Measurements from ENCODE around the gene PDE4D. TPM values are rescaled to one million over a fixed set of nuclear protein-coding genes. Genes with fewer than 3 reads are reported as not detected.

The PDE4D gene
- total and polyA plus RNA-seq, 10 of the 15 experiments (the other 5 are each of a cell fraction or from before 2014, with no cell fraction given) = 0.87 to 4.1 (median 2.2) TPM

DNA sequence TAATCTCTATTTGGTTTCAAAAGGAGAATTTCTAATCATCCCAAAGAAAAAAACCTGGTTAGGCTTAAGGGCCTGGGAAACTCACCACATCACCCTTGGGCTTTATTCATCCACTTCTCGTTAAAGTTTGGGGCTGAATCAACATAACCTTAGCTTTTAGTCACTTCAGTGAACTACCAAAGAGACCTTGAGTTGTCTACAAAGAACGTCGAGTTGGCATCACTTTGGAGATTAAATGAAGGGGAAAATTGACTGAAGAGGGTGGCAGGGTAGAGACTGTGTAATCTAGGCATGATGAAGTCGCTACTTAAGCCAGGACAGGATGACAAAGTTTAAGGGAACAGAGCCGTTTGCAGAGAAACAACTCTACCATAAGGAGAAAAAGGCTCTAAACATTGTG is 969.2 kb downstream of the PDE4D start (continued):
- TF ChIP-seq E4F1 (IDR thresholded peaks at IDR 0.05; ENCODE audit: borderline replicate concordance, partially characterized antibody) = no peak
- no peak for TF ChIP-seq POLR2A (IDR thresholded peaks at IDR 0.05; ENCODE audit: low read depth, low read length)

DNA sequence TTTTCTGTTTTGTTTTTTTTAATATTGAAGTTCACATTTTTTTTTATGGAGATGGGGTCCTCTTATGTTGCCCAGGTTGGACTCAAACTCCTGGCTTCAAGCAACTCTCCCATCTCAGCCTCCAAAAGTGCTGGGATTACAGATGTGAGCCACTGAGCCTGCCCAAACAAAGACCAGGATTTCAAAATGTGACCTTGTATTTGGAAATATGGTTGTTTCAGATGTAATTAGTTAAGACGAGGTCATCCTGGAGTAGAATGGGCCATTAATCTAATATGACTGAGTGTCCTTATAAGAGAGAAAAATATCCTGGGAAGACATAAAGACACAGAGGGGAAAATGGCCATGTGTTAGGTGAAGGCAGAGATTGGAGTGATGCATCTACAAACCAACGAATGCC is 970.2 kb downstream of the PDE4D start:
- Histone ChIP-seq H3K9ac (ENCODE audit: control insufficient read depth, insufficient read depth, low read length) (no peak overlapping the region), H3K4me2 (ENCODE audit: control insufficient read depth, insufficient read depth) (no peak overlapping the region)
- in situ Hi-C loops (cut with MboI) = no loop called here
- TF ChIP-seq ZBED1 (IDR thresholded peaks at IDR 0.05; ENCODE audit: borderline replicate concordance) = no peak
- no peak for TF ChIP-seq NRF1 (conservative IDR thresholded peaks at IDR 0.05; ENCODE audit: low read depth, low read length)
- TF ChIP-seq BRCA1 (IDR thresholded peaks at IDR 0.05; ENCODE audit: low read depth, low read length) = no peak
- no peak for TF ChIP-seq POU2F2 (IDR thresholded peaks at IDR 0.05; ENCODE audit: borderline replicate concordance, low read depth, low read length)
- TF ChIP-seq KLF5 (IDR thresholded peaks at IDR 0.05; ENCODE audit: partially characterized antibody) = no peak
- TF ChIP-seq PBX3 (IDR thresholded peaks at IDR 0.05; ENCODE audit: insufficient replicate concordance, low read depth, low read length) = no peak
- TF ChIP-seq, protein P1, sequence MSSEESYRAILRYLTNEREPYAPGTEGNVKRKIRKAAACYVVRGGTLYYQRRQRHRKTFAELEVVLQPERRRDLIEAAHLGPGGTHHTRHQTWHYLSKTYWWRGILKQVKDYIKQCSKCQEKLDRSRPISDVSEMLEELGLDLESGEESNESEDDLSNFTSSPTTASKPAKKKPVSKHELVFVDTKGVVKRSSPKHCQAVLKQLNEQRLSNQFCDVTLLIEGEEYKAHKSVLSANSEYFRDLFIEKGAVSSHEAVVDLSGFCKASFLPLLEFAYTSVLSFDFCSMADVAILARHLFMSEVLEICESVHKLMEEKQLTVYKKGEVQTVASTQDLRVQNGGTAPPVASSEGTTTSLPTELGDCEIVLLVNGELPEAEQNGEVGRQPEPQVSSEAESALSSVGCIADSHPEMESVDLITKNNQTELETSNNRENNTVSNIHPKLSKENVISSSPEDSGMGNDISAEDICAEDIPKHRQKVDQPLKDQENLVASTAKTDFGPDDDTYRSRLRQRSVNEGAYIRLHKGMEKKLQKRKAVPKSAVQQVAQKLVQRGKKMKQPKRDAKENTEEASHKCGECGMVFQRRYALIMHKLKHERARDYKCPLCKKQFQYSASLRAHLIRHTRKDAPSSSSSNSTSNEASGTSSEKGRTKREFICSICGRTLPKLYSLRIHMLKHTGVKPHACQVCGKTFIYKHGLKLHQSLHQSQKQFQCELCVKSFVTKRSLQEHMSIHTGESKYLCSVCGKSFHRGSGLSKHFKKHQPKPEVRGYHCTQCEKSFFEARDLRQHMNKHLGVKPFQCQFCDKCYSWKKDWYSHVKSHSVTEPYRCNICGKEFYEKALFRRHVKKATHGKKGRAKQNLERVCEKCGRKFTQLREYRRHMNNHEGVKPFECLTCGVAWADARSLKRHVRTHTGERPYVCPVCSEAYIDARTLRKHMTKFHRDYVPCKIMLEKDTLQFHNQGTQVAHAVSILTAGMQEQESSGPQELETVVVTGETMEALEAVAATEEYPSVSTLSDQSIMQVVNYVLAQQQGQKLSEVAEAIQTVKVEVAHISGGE (CRISPR knock-in tag; IDR thresholded peaks at IDR 0.05) = no peak
- TF ChIP-seq YY1 (IDR thresholded peaks at IDR 0.05; ENCODE audit: low read depth, low read length) = no peak
- TF ChIP-seq ATF3 (IDR thresholded peaks at IDR 0.05; ENCODE audit: borderline replicate concordance, extremely low read depth, low read depth, low read length) = no peak
- no peak for TF ChIP-seq E4F1 (IDR thresholded peaks at IDR 0.05; ENCODE audit: borderline replicate concordance, partially characterized antibody)

More for the DNA sequence above, 970.2 kb downstream of the PDE4D start:
- RAD21 ChIA-PET (ENCODE audit: unreplicated experiment) = no interaction called here
- no peak overlapping the region for H3K27ac ChIP-seq (ENCODE audit: control insufficient read depth, insufficient read depth)
- no peak overlapping the region for H3K4me3 ChIP-seq
- 0 out of 4 replicates have a peak, but pooled peaks cover 0 to 2% of the 10 kb centered on the region in 2 experiments for H3K27me3 ChIP-seq (replicated peaks in 1 of 2; ENCODE audit: control insufficient read depth in 2 of 2, insufficient read depth in 2 of 2, low read length in 1 of 2)
- SMC1A ChIA-PET (ENCODE audit: uncharacterized antibody, unreplicated experiment) = interaction anchor here (1.4 kb wide), 1 partner anchor 9 kb away, joined by 4 read pairs; no protein-coding TSS in a partner anchor
- CTCF ChIA-PET = interaction anchor here (0.9 to 1.6 kb wide), 2 partner anchors 32 to 47 kb away, joined by 4 to 7 read pairs; no protein-coding TSS in a partner anchor
- no peaks in the 10 kb centered on the region for H3K79me2 ChIP-seq (ENCODE audit: control insufficient read depth, insufficient read depth, low read length)
- BruUV-seq (replicated peaks) = no TSS peak
- no peaks in the 10 kb centered on the region for H3K9me3 ChIP-seq (replicated peaks; ENCODE audit: control insufficient read depth, insufficient read depth, low read length)
- no peak overlapping the region for H2AFZ ChIP-seq (ENCODE audit: control insufficient read depth, low read depth, low read length)
- POLR2A ChIA-PET = no interaction called here
- DNase-seq (ENCODE audit: low read depth, low spot score) (no peak), ATAC-seq (no peak), FAIRE-seq (no peak)
- H3K36me3 ChIP-seq (ENCODE audit: control insufficient read depth in 2 of 2, insufficient read depth in 2 of 2, low read length in 1 of 2) = no peaks in the 10 kb centered on the region
- H4K20me1 ChIP-seq (ENCODE audit: control insufficient read depth, insufficient read depth) = no peaks in the 10 kb centered on the region
- H3K4me1 ChIP-seq (ENCODE audit: control insufficient read depth, insufficient read depth, low read length) = no peaks in the 10 kb centered on the region
- intact Hi-C loops (cut with micrococcal nuclease; ENCODE audit: unreplicated experiment) = no loop called here
- WGBS (ENCODE audit: insufficient coverage, insufficient replicate concordance, low lambda C conversion rate, missing lambda C conversion rate) = 13% methylated on average over 2 of the region's 2 CpGs

All from GM12878 (cell line).